GM12874 (cell line): ENCODE measurements around the gene TAL1.

Source experiments
- TF ChIP-seq, protein P1 (sequence below): IDR thresholded peaks from 2 replicates; pipeline ENCODE4 v1.5.1; 2011; ENCODE audit warnings: low read depth, mild to moderate bottlenecking, control low read depth, low read length, moderate library complexity; ENCODE audit not compliant: insufficient read depth

The TAL1 gene

DNA sequence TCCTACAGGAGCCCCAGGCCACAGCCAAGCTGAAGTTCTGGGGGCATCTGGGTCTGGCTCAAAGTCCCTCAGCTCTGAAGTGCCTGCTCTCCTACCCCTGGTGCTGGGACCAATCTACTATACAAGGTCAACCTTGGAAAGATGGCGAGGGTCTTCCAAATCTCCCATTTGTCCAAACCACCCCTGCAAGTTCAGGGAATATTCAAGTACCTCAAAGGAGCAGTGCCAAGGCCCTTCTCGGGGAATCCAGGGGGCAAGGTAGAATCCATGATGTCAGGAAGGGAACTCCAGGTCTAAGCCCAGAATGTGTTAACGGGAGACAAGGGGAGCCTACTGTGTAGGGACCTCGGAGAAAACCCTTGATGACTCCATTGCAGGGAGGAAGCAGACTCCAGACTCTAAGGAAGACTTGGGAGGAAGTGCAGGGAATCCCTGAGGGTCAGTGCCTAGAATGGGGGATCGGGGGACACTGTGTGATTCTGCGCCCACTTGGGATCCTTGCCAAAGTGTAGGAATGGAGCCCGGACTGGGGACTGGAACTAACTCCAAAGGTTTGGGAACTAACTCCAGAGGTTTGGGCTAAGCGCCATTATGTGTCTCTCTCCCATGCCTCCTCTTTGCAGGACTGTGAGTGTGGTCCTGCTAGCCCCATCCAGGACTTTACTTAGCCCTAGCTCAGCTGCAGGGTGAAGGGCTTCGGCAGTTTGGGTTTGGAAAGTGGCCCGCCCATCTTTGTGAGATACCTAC, 8.7 kb downstream of the TAL1 start:
- TF ChIP-seq, protein P1, sequence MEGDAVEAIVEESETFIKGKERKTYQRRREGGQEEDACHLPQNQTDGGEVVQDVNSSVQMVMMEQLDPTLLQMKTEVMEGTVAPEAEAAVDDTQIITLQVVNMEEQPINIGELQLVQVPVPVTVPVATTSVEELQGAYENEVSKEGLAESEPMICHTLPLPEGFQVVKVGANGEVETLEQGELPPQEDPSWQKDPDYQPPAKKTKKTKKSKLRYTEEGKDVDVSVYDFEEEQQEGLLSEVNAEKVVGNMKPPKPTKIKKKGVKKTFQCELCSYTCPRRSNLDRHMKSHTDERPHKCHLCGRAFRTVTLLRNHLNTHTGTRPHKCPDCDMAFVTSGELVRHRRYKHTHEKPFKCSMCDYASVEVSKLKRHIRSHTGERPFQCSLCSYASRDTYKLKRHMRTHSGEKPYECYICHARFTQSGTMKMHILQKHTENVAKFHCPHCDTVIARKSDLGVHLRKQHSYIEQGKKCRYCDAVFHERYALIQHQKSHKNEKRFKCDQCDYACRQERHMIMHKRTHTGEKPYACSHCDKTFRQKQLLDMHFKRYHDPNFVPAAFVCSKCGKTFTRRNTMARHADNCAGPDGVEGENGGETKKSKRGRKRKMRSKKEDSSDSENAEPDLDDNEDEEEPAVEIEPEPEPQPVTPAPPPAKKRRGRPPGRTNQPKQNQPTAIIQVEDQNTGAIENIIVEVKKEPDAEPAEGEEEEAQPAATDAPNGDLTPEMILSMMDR = no peak

DNA sequence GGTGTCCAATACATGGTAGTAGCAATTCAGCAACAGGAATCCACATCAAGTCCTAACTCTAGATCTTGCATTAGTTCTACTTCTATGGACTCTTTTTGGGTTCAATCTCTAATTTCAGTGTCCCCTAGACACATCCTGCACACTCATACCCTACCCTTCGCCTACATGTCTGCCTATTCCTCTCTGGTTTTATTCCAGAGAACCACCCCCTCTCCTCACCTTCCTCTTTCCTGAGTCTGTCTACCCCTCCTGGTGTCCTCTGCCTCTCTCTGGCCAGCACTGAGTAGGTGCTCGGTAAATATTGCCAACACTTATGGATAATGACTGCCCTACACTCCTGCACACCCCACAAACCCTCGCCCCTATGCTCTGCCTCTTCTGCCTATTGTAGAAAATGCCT, 9.5 kb downstream of the TAL1 start:
- TF ChIP-seq, protein P1 = no peak

DNA sequence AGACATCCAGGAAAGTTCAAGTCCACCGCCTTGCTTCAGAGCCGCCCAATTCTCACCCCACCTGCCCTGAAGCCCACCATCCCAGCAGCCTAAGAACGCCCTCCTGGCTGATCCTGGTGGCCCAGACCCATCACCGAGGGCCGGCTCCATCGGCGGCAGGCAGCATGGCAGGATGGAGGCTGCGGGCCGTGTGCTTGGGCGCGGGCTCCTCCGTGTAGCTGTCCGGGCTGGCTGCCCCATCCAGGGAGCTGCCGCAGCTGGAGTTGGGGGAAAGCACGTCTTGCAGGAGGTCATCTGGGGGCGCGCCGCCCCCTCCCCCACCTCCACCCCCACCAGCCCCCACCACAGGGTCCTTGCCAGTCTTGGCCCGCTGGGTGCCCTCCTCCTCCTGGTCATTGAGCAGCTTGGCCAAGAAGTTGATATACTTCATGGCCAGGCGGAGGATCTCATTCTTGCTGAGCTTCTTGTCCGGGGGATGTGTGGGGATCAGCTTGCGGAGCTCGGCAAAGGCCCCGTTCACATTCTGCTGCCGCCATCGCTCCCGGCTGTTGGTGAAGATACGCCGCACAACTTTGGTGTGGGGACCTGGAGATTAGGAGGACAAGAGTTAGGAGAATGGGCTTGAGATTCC, 12.3 kb downstream of the TAL1 start:
- TF ChIP-seq, protein P1 = no peak

DNA sequence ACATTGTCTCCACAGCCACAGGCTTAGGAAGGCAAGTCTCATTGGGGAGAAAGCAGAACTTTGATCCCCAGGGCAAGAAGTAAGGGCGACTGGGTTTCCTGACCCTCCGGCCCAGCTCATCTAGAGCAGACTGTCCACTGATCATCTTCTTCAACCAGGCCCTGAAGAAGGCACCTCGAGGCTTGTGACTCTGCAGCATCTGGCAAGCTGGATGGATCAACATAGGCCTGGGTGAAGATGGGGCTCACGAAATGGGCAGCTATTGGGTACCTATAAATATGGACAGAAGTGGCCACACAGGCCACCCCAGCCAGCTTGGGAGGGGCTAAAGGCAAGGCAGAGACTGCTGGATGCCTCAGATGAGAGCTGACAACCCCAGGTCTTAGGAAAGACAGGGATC, 13.0 kb downstream of the TAL1 start:
- TF ChIP-seq, protein P1 = no peak

DNA sequence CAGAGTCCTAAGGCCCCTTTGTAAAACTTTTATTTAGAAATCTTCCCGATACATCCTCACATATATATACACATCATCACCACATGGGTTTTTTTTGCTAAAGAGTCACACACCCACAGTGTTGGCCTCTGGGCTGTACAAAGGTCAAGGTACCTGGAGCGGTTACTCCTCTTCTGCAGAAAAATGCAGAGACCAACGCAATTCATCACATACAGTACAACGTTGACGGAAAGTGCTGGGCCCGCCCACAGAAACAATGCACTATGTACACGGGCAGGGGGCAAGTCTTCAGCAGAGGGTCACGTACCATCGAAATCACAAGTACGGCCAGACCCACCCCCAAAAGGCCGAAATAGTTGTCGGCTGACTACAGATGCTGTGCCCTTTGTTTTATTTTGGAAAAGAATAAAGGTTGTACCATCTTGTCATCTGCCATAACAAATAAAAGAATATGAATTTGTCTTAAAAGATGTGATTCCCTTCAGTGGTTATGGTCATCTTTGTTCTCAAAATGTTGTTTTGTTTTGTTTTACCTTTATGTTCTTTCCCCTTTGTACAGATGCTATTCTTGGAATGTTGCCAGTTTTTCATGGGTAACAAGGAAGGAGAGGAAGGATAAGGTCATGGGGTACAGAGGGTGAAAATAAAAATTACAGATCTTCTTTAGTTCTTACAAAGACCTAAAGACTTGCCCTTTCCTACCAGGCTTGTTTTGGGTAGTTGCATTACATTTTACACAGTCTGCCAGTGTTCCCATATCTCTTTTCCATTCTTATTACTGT, 15.6 kb downstream of the TAL1 start:
- TF ChIP-seq, protein P1 = no peak

DNA sequence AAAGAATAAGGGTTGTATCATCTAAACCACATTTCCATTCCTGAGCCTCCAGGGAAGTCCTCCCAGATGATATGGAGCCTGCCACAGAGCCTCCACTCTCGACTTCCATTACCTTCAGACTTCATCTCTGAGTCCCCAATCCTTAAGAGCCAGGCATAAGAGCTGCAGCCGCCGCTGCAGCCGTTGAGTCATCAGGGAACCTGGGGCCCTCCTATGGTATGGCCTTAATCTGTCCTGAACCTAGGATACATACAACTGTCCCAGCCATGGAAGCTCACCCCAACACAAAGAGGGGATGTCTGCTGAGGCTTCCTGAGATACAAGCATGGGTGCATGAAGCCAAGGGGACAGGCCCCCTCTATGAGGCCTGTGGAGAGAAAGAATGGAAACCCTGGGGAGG, 16.3 kb downstream of the TAL1 start:
- TF ChIP-seq, protein P1 = no peak

DNA sequence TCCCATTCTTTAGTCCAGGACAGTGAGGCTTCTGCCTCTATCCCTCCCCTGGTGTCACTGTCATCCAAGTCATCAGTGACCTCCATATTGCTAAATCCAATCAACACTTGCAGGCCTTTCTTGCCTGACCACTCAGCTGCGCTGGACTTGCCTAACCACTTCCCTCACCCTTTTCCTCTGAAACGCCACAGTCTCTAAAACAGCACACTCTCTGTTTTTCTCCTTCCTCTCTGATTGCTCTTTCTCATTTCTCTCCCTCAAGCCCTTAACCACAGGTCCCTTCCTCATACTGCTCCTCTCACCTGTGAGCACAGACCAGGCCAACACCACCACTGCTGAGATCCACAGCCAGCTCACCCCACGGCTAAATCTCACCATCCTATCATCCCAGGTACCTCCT, 17.5 kb downstream of the TAL1 start:
- TF ChIP-seq, protein P1 = no peak
